ENCODE measurements around the gene TCF12.

Gene TCF12

DNA sequence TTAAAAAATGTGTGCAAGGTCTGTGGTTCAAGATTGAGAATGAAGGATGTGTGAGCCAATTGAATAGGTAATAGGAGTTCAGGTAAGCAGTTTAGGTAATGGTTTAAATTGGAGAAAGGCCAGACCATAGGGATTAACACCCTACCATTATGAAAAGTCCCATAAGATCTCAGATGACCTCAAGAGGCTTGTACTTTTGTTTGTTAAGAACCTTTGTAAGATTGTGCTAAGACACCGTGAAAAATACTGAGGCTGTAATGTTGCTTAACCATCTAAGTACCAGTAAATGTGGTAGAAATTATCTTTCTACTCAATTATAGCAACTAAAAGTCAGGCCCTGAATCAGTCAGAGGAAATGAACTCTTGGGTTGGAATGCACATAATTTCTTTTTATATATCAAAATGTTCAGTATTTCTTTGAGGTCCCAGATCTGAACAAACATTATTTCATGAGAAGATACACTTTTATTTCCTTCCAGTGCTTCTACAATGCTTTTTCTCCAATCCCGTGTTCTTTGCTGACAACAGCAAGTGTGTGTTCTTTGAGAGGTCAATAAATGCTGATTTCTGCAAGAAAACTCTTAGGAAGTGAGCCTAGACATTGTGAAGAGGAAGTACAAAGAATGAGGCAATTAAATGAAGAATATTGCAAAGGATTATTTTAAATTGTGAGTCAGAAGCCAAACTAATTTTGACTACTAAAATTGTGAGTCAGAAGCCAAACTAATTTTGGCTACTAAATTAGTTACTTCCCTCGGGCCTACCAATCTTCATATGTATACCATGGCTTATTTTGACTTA is 66.4 kb downstream of the TCF12 start:
- TF ChIP-seq, protein P1, sequence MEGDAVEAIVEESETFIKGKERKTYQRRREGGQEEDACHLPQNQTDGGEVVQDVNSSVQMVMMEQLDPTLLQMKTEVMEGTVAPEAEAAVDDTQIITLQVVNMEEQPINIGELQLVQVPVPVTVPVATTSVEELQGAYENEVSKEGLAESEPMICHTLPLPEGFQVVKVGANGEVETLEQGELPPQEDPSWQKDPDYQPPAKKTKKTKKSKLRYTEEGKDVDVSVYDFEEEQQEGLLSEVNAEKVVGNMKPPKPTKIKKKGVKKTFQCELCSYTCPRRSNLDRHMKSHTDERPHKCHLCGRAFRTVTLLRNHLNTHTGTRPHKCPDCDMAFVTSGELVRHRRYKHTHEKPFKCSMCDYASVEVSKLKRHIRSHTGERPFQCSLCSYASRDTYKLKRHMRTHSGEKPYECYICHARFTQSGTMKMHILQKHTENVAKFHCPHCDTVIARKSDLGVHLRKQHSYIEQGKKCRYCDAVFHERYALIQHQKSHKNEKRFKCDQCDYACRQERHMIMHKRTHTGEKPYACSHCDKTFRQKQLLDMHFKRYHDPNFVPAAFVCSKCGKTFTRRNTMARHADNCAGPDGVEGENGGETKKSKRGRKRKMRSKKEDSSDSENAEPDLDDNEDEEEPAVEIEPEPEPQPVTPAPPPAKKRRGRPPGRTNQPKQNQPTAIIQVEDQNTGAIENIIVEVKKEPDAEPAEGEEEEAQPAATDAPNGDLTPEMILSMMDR (conservative IDR thresholded peaks at IDR 0.05; ENCODE audit: low read length), result no peak
- DNase-seq (ENCODE audit: low read depth), result peak; percentile 62
- no peak overlapping the region for H3K4me3 ChIP-seq (ENCODE audit: low read length)

DNA sequence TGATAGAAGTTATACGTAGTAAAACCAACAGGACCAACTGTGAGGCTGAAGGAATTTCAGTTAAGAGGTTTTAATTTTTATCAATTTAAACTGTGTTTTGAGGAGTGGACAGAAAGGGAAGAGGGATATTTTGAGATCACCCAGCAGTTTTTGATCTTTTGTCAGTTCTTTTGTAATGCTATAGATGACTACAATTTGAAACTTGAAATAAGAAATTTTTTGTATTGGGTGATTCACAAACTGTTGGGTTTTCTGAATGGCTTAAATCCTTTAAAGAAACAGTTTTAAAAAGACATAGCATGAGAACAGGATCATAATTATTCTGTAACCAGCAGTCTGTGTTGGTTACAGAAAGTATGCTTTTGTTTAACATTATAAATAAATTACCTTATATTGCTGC is 67.4 kb downstream of the TCF12 start:
- TF ChIP-seq, protein P1 (conservative IDR thresholded peaks at IDR 0.05; ENCODE audit: low read length), result no peak
- no peak overlapping the region for H3K4me3 ChIP-seq (ENCODE audit: low read length)
- no peak for DNase-seq (ENCODE audit: low read depth)

- no peak for DNase-seq (ENCODE audit: low read depth)
- TF ChIP-seq, protein P1 (conservative IDR thresholded peaks at IDR 0.05; ENCODE audit: low read length), result no peak
- no peak overlapping the region for H3K4me3 ChIP-seq (ENCODE audit: low read length)
Observed at GRCh38 chr15:56987286-56987685, 68.8 kb downstream of the TCF12 start.

GRCh38 chr15:56988219-56988618 is 69.8 kb downstream of the TCF12 start:
- TF ChIP-seq, protein P1 (conservative IDR thresholded peaks at IDR 0.05; ENCODE audit: low read length), result no peak
- no peak overlapping the region for H3K4me3 ChIP-seq (ENCODE audit: low read length)
- DNase-seq (ENCODE audit: low read depth), result no peak

DNA sequence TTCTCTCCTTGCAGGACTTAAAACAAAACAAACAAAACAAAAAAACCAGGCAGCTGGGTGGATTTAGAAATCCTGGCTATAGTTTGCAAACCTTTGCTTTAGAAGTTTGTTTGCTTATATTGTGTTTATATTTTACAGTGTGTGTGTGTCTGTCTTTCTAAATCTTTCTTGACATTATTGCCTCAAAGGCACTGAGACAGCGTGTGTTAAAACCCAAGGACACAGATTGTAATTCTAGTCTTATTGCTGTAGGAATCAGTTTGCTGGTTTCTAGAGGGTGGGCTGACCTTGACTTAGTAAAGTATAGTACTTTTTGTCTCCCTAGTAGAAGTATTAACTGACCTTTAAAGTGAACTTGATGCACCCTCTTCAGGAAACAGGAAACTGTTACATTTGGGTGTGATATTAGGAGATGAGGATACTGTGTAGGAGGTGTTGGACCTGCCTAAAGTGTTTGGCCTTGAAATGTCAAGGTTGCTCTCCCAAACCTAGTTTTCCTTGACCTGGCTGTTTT is 71.0 kb downstream of the TCF12 start:
- TF ChIP-seq, protein P1 (conservative IDR thresholded peaks at IDR 0.05; ENCODE audit: low read length), result no peak
- no peak for DNase-seq (ENCODE audit: low read depth)

GRCh38 chr15:56991017-56991416 is 72.6 kb downstream of the TCF12 start:
- TF ChIP-seq, protein P1 (conservative IDR thresholded peaks at IDR 0.05; ENCODE audit: low read length), result no peak
- no peak for DNase-seq (ENCODE audit: low read depth)
- no peak overlapping the region for H3K4me3 ChIP-seq (ENCODE audit: low read length)

More for the DNA sequence above, 71.0 kb downstream of the TCF12 start:
- H3K4me3 ChIP-seq (ENCODE audit: low read length), result no peak overlapping the region

GRCh38 chr15:56992725-56993124 is 74.3 kb downstream of the TCF12 start:
- no peak for DNase-seq (ENCODE audit: low read depth)
- H3K4me3 ChIP-seq (ENCODE audit: low read length), result no peak overlapping the region
- TF ChIP-seq, protein P1 (conservative IDR thresholded peaks at IDR 0.05; ENCODE audit: low read length), result no peak
